HG02642 (cell line): ENCODE results near the gene CLSTN2.

Experiments used
- ATAC-seq: cut with Tn5 transposase; IDR thresholded peaks from one replicate; pipeline ENCODE4 v1.9.1; 2021; ENCODE audit warnings: mild to moderate bottlenecking; ENCODE audit not compliant: unreplicated experiment, poor library complexity

Gene CLSTN2

GRCh38 chr3:140359233-140359995 is 424.4 kb downstream of the CLSTN2 start:
- ATAC-seq = no peak

- ATAC-seq = no peak
These were observed 425.3 kb downstream of the CLSTN2 start for GRCh38 chr3:140360332-140360731.

- ATAC-seq = no peak
These were observed 428.8 kb downstream of the CLSTN2 start for GRCh38 chr3:140363801-140364200.

- no peak for ATAC-seq
These were observed 431.1 kb downstream of the CLSTN2 start for GRCh38 chr3:140365872-140366697.

- ATAC-seq = no peak
These were observed 433.3 kb downstream of the CLSTN2 start for GRCh38 chr3:140368223-140368811.

GRCh38 chr3:140370686-140371085 is 435.7 kb downstream of the CLSTN2 start:
- no peak for ATAC-seq

GRCh38 chr3:140373234-140373633 is 438.2 kb downstream of the CLSTN2 start:
- no peak for ATAC-seq

- ATAC-seq = no peak
These were observed 440.0 kb downstream of the CLSTN2 start for GRCh38 chr3:140375002-140375401.

- ATAC-seq = no peak
These were observed 441.3 kb downstream of the CLSTN2 start for GRCh38 chr3:140376136-140376889.

GRCh38 chr3:140377644-140378043 is 442.7 kb downstream of the CLSTN2 start:
- ATAC-seq = no peak

GRCh38 chr3:140378571-140379340 is 443.8 kb downstream of the CLSTN2 start:
- ATAC-seq = no peak

GRCh38 chr3:140384028-140384771 is 449.2 kb downstream of the CLSTN2 start:
- ATAC-seq = no peak

GRCh38 chr3:140384876-140385275 is 449.9 kb downstream of the CLSTN2 start:
- ATAC-seq = no peak

GRCh38 chr3:140386357-140387100 is 451.5 kb downstream of the CLSTN2 start:
- ATAC-seq = no peak

GRCh38 chr3:140387244-140387643 is 452.3 kb downstream of the CLSTN2 start:
- ATAC-seq = no peak

GRCh38 chr3:140388202-140388922 is 453.4 kb downstream of the CLSTN2 start:
- ATAC-seq = no peak

- no peak for ATAC-seq
These were observed 456.1 kb downstream of the CLSTN2 start for GRCh38 chr3:140391061-140391460.
